ENCODE results near the gene CCDC117.
"Not testable (repeated sequence)": the region's sequence is repeated elsewhere in the genome, so short reads cannot be mapped to it uniquely, and the experiment has no call there.

Gene CCDC117

GRCh38 chr22:28792491-28793383, 20.2 kb downstream of the CCDC117 start:
- no peaks in the 10 kb centered on the region for H3K9me3 Mint-ChIP-seq
- H3K4me1 Mint-ChIP-seq = peaks cover 59% of the 10 kb centered on the region
- ATAC-seq (peak; percentile 67), DNase-seq (peak in 1 of 2 donors; percentile 22)
- peak overlapping the region in 1 of 2 donors; percentile 76 for H3K27ac Mint-ChIP-seq
- no peaks in the 10 kb centered on the region for H3K27me3 Mint-ChIP-seq
- no peak overlapping the region for H3K4me3 Mint-ChIP-seq

- peaks cover 59% of the 10 kb centered on the region for H3K4me1 Mint-ChIP-seq
- no peak overlapping the region for H3K27ac Mint-ChIP-seq
- ATAC-seq = no peak
- DNase-seq = no peak
- no peak overlapping the region for H3K4me3 Mint-ChIP-seq
- no peaks in the 10 kb centered on the region for H3K27me3 Mint-ChIP-seq
- H3K9me3 Mint-ChIP-seq = no peaks in the 10 kb centered on the region
Measured at GRCh38 chr22:28793976-28794584, 21.6 kb downstream of the CCDC117 start.

- H3K27me3 Mint-ChIP-seq = no peaks in the 10 kb centered on the region
- H3K9me3 Mint-ChIP-seq = no peaks in the 10 kb centered on the region
- peak overlapping the region in 1 of 2 donors; percentile 49 for H3K27ac Mint-ChIP-seq
- no peak for ATAC-seq
- DNase-seq = no peak
- peak overlapping the region in 1 of 2 donors; percentile 22 for H3K4me3 Mint-ChIP-seq
- peaks cover 59% of the 10 kb centered on the region for H3K4me1 Mint-ChIP-seq
Measured at GRCh38 chr22:28795071-28795693, 22.7 kb downstream of the CCDC117 start.

DNA sequence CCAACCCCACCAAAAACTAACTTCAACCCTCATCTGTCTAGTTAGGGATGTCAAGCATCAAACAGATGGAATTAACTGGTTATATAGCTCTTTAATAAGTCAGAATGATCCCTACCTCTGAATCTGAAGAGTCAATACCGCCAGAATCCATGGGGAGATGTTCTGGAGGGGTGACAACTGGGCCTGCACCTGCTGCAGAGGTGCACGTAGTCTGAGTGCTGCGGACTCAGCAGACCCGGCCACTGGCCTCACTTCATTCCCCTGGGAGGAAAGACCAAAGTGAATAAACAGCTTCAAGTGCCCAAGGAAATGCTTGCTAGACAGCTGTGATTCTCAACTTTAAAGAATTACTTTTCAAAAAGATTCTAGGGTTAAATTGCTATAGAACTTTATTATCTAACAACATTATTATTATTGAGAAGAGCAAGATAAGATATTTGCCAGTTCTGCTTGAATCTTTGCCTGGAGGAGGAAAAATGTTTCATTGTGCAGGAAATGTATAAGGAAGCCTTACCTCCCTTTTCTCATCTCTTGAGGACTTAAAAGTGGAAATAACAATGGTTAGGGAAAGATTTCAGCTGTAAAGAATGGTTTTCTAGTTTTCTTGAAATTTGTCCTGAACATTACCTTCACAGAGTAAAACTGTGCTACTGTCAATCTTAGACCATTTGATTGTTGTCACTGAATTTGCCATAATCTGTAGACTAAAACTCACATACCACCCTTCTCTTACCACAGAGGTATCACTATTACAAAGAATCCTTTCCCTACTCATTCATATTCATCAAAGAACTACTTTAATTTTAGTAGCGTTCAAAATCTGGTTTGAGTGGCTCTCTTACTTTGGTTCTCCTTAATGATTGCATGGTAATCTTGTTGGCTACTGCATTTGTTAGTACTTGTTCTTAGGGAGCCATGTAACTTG, 23.7 kb downstream of the CCDC117 start:
- peak; percentile 8 for ATAC-seq
- H3K27me3 Mint-ChIP-seq = no peaks in the 10 kb centered on the region
- H3K9me3 Mint-ChIP-seq = no peaks in the 10 kb centered on the region
- peak overlapping the region in 1 of 2 donors; percentile 12 for H3K27ac Mint-ChIP-seq
- H3K4me1 Mint-ChIP-seq = peaks cover 59% of the 10 kb centered on the region
- peak overlapping the region; percentile 83 to 85 for H3K4me3 Mint-ChIP-seq
- no peak for DNase-seq

- Mint-ChIP-seq H3K4me3 (peak overlapping the region; percentile 83 to 85), H3K4me1 (peaks cover 51% of the 10 kb centered on the region), H3K27me3 (no peaks in the 10 kb centered on the region), H3K9me3 (no peaks in the 10 kb centered on the region), H3K27ac (peak overlapping the region; percentile 99 to 100)
- ATAC-seq (peak; percentile 62), DNase-seq (peak; percentile 49 to 72)
Measured at GRCh38 chr22:28798810-28799605, 26.5 kb downstream of the CCDC117 start.

GRCh38 chr22:28799606-28800307, 27.3 kb downstream of the CCDC117 start:
- H3K4me3 Mint-ChIP-seq = peak overlapping the region; percentile 83 to 85
- H3K9me3 Mint-ChIP-seq = no peaks in the 10 kb centered on the region
- no peaks in the 10 kb centered on the region for H3K27me3 Mint-ChIP-seq
- H3K4me1 Mint-ChIP-seq = peaks cover 51% of the 10 kb centered on the region
- H3K27ac Mint-ChIP-seq = peak overlapping the region; percentile 99 to 100
- DNase-seq (peak in 1 of 2 donors; percentile 53), ATAC-seq (peak; percentile 48)

DNA sequence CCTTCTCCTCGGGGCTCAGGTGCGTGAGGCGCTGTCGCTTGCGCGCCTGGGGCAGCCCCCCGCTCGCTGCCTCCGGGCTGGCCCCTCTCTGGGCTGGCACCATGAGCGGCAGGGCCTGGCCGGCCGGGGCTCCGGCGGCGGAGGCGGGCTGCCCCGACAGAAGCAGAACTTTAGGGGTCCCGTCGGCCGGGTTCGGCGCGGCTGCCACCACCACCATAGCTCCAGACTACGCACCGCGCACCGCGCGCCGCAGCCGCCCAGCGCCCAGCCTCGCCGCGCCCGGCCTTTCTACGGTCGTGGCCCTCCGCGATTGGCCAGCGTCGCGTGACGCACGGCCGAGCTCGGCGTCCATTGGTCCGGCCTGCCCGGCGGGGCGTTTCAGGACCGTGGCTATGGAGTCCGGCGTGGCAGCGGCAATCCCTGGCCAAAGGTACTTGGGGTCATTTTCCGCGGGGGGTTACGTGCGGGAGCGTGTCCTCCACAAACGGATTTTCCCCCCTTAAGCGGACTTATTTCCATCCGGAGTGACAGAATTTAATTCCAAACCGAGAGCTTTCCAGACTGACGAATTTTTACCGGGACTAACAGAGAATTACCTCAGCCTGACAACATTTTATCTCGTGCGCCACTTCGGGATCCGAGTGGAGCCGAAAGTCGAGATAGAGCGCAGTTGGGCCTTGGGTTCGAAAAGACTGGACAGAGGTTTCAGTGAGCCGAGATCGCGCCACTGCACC, 28.0 kb downstream of the CCDC117 start, which contains the start of gene XBP1:
Gene XBP1 (minus strand): TSS at position 262 of the 734 bp plus-strand sequence.
- ATAC-seq (peak; percentile 88), DNase-seq (peak; percentile 89 to 90)
- Mint-ChIP-seq H3K27me3 (no peaks in the 10 kb centered on the region), H3K4me1 (peaks cover 46% of the 10 kb centered on the region), H3K27ac (peak within 1 kb of the TSS; percentile 99 to 100), H3K4me3 (peak within 1 kb of the TSS; percentile 85 to 88), H3K9me3 (no peaks in the 10 kb centered on the region)

DNA sequence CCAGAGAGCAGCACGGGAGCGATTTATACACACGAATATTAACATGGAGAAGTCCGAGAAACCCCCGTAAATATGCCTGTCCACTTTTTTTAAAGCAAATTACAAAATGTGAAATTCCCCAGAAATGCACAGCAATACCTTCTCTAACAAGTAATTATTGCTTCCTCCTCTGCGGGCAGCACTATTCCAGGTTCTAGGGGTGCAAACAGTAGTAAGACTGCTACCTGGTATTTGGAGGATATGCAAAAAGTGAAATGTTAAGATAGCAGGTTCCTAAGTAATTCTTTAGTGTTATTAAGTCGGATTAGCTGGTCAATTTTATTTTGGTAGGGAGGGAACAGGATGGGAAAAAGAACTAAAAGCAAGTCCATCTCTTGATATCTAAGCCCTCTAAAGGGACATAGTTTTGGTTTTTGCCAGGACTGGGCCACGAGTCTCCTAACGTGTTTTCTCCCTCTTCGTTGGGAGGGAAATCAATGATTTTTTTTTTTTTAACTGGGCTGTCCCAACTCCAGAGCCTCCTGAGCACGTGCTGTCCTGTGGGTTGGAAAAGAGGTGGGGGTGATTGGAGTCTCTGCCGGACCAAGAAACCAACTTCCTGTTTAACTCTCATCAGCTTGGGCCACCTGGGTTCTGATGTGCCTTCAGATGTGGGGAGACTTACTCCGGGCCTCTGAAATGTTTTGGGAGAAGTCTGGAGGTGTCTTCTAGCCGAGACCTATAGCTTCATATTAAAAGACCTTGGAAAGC, 29.5 kb downstream of the CCDC117 start:
- no peak for ATAC-seq
- Mint-ChIP-seq H3K4me1 (peaks cover 38% of the 10 kb centered on the region), H3K27ac (peak overlapping the region; percentile 85 to 93), H3K27me3 (no peaks in the 10 kb centered on the region), H3K9me3 (no peaks in the 10 kb centered on the region), H3K4me3 (peak overlapping the region; percentile 85 to 88)
- DNase-seq = peak in 1 of 2 donors; percentile 19

- peak overlapping the region; percentile 85 to 88 for H3K4me3 Mint-ChIP-seq
Measured at GRCh38 chr22:28802595-28803123, 30.2 kb downstream of the CCDC117 start.

DNA sequence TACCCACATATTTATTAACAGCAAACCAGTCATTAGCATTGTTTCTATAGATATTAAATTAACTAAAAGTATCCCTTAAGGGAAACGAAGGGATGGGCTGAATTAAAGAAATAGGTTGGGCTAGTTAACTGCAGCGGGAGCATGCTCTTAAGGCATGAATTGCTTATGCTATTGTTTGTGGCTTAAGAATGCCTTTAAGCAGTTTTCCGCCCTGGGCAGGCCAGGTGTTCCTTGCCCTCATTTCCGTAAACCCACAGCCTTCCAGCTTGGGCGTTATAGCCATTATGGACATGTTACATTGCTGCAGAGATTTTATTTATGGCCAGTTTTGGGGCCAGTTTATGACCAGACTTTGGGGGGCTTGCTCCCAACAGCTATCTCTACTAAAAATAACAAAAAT, 32.9 kb downstream of the CCDC117 start:
- not testable (repeated sequence) for H3K27me3 Mint-ChIP-seq, DNase-seq, H3K9me3 Mint-ChIP-seq, H3K27ac Mint-ChIP-seq, ATAC-seq, H3K4me3 Mint-ChIP-seq
- peaks cover 55% of the 10 kb centered on the region for H3K4me1 Mint-ChIP-seq

More at GRCh38 chr22:28802595-28803123, 30.2 kb downstream of the CCDC117 start:
- H3K27ac Mint-ChIP-seq = peak overlapping the region; percentile 35 to 93
- peaks cover 32% of the 10 kb centered on the region for H3K4me1 Mint-ChIP-seq
- ATAC-seq = no peak
- DNase-seq = no peak
- H3K9me3 Mint-ChIP-seq = no peaks in the 10 kb centered on the region
- no peaks in the 10 kb centered on the region for H3K27me3 Mint-ChIP-seq

- Mint-ChIP-seq H3K27ac (peak overlapping the region in 1 of 2 donors; percentile 68), H3K4me1 (peaks cover 71% of the 10 kb centered on the region), H3K27me3 (no peaks in the 10 kb centered on the region), H3K9me3 (no peaks in the 10 kb centered on the region), H3K4me3 (peak overlapping the region in 1 of 2 donors; percentile 2)
- DNase-seq (no peak), ATAC-seq (no peak)
Measured at GRCh38 chr22:28808716-28809355, 36.3 kb downstream of the CCDC117 start.

All from stimulated activated naive CD8-positive, alpha-beta T cell treated with anti-CD3 and anti-CD28 coated beads, Interleukin-15, amount 100 ng/mL, for 72 hours (primary cell).